Fibroblast of lung (primary cell): ENCODE measurements around the gene TMOD4.

Experiments
- EZH2 ChIP-seq: IDR thresholded peaks from 2 replicates; pipeline ENCODE4 v1.5.1; 2012; ENCODE audit warnings: low read length, control low read depth, mild to moderate bottlenecking; ENCODE audit errors: missing control alignments
- TF ChIP-seq, protein P1 (sequence below), 2 donors: IDR thresholded peaks in 1 of 2; conservative IDR thresholded peaks in 1 of 2; 1 replicate in 1 of 2; 2 replicates in 1 of 2; pipeline ENCODE4 v1.5.1; 2011 to 2012; ENCODE audit warnings: low read length in 2 of 2, control low read depth in 1 of 2, inconsistent platforms in 1 of 2, low read depth in 1 of 2, mild to moderate bottlenecking in 1 of 2

DNA sequence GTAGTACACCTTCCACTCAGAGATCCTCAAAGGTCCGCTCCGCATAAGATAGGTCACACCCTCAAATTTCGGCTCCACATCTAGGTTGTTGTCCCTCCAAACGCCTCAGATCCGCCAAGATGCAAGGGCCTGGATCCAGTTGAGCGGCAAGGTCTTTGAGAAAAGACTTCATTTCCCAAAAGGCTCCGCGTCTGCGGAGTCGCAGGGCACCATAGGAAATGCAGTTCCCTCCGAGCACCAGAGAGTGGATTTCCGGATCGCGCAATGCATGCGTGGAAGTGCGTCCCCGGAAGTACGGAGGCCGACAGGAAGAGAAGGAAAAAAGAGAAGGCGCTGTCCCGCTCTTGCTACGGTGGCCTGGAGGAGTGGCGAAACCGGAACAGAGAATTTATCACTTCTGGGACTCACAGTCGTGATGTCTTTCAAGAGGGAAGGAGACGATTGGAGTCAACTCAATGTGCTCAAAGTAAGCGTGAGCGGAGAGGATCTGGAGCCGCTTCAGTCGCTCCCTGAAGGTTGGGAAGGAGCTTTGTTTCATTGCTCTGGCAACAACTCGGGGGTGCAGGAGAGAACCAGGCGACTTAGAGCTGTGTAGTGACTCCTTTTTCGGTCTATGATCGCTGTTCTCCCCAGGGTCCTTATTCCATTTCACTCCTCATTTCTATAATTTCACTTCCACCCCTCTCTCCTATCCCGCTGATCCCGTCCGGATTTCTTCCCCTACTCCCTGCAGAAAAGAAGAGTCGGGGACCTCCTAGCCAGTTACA lies 9.9 kb downstream of the TMOD4 start, which contains the start of the genes LYSMD1 and SCNM1:
- no peak for TF ChIP-seq EZH2
- TF ChIP-seq, protein P1, sequence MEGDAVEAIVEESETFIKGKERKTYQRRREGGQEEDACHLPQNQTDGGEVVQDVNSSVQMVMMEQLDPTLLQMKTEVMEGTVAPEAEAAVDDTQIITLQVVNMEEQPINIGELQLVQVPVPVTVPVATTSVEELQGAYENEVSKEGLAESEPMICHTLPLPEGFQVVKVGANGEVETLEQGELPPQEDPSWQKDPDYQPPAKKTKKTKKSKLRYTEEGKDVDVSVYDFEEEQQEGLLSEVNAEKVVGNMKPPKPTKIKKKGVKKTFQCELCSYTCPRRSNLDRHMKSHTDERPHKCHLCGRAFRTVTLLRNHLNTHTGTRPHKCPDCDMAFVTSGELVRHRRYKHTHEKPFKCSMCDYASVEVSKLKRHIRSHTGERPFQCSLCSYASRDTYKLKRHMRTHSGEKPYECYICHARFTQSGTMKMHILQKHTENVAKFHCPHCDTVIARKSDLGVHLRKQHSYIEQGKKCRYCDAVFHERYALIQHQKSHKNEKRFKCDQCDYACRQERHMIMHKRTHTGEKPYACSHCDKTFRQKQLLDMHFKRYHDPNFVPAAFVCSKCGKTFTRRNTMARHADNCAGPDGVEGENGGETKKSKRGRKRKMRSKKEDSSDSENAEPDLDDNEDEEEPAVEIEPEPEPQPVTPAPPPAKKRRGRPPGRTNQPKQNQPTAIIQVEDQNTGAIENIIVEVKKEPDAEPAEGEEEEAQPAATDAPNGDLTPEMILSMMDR (conservative IDR thresholded peaks at IDR 0.05 in 1 of 2, IDR thresholded peaks at IDR 0.05 in 1 of 2; ENCODE audit: low read depth in 1 of 2, low read length in 2 of 2): no peak
